ENCODE measurements around the gene FMN2. TPM values are rescaled to one million over a fixed set of nuclear protein-coding genes. Genes with fewer than 3 reads are reported as not detected.

FMN2 gene
- total RNA-seq, 1 donor from 2014 or later, result 1.7 TPM

DNA sequence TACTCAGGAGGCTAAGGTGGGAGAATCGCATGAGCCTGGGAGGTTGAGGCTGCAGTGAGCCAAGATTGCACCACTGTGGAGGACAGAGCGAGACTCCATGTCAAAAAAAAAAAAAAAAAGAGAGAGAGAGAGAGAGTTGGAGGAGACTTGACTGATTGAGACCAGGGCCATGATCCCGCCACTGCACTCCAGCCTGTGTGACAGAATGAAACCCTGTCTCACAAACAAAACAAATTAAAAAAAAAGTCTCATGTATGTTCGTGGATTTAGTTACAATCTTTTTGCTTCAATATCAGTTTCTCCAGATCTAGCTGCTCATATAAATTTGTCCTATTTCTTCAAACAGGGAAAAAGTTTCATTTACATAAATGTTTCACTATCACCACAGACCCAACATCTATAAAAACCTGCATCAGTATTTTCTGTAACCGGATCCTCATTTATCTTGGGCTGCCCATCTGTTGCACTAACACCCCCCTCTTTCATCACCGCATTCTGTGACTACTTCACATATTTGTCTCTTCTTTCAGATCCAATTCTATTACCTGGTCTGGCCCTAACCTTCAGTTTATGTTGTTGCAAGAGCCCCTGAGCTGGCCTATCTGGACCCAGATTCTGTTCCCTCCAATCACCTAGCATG is 393.2 kb downstream of the FMN2 start:
- no peak overlapping the region for H3K27ac ChIP-seq
- no peaks in the 10 kb centered on the region for H3K79me2 ChIP-seq (ENCODE audit: low read depth)
- no peak overlapping the region for H3K4me2 ChIP-seq
- H3K9me3 ChIP-seq (ENCODE audit: low read depth), result no peaks in the 10 kb centered on the region
- DNase-seq (ENCODE audit: low spot score), result no peak
- H3F3A ChIP-seq (ENCODE audit: low read depth), result no peaks in the 10 kb centered on the region
- no peak overlapping the region for H3K27ac Mint-ChIP-seq
- H3K36me3 ChIP-seq, result no peaks in the 10 kb centered on the region
- no peaks in the 10 kb centered on the region for H4K20me1 ChIP-seq (ENCODE audit: low read depth)
- peaks cover 2% of the 10 kb centered on the region for H3K27me3 Mint-ChIP-seq (ENCODE audit: insufficient read depth, low read depth)
- H3K4me1 Mint-ChIP-seq, result no peaks in the 10 kb centered on the region
- H2AFZ ChIP-seq (replicated peaks), result no peak overlapping the region
- TF ChIP-seq, protein P1, sequence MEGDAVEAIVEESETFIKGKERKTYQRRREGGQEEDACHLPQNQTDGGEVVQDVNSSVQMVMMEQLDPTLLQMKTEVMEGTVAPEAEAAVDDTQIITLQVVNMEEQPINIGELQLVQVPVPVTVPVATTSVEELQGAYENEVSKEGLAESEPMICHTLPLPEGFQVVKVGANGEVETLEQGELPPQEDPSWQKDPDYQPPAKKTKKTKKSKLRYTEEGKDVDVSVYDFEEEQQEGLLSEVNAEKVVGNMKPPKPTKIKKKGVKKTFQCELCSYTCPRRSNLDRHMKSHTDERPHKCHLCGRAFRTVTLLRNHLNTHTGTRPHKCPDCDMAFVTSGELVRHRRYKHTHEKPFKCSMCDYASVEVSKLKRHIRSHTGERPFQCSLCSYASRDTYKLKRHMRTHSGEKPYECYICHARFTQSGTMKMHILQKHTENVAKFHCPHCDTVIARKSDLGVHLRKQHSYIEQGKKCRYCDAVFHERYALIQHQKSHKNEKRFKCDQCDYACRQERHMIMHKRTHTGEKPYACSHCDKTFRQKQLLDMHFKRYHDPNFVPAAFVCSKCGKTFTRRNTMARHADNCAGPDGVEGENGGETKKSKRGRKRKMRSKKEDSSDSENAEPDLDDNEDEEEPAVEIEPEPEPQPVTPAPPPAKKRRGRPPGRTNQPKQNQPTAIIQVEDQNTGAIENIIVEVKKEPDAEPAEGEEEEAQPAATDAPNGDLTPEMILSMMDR (IDR thresholded peaks at IDR 0.05), result no peak
- no peak for TF ChIP-seq EZH2phosphoT487 (IDR thresholded peaks at IDR 0.05)
- no peak for TF ChIP-seq EZH2 (IDR thresholded peaks at IDR 0.05)
- H3K4me1 ChIP-seq, result no peaks in the 10 kb centered on the region
- H3K4me3 Mint-ChIP-seq, result no peak overlapping the region
- H3K9ac ChIP-seq, result no peak overlapping the region
- H3K9me3 Mint-ChIP-seq, result no peaks in the 10 kb centered on the region
- no peaks in the 10 kb centered on the region for H3K36me3 Mint-ChIP-seq
- H3K27me3 ChIP-seq, result no peaks in the 10 kb centered on the region
- no peak overlapping the region for H3K4me3 ChIP-seq

DNA sequence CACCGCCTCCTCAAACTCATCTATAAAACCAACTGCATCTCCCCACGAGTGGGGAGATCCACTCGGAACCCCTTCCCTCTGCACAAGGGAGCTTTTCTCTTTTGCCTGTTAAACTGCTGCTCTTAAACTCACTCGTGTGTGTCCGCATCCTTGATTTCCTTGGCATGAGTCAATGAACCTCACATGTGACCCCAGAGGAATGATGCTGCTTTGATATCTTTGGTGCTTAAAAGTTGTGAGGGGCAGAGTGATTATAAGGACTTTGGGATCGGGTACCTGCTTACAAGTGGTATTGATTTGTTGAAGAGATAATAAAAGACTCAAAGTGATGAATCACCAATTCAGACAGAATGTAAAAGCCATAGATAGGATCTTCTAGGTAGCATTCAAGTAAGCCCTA is 394.9 kb downstream of the FMN2 start:
- Mint-ChIP-seq H3K27ac (no peak overlapping the region), H3K4me1 (no peaks in the 10 kb centered on the region), H3K36me3 (no peaks in the 10 kb centered on the region), H3K4me3 (no peak overlapping the region), H3K27me3 (ENCODE audit: insufficient read depth, low read depth) (peaks cover 2% of the 10 kb centered on the region), H3K9me3 (no peaks in the 10 kb centered on the region)
- no peaks in the 10 kb centered on the region for H3K36me3 ChIP-seq
- no peaks in the 10 kb centered on the region for H4K20me1 ChIP-seq (ENCODE audit: low read depth)
- no peak overlapping the region for H3K4me2 ChIP-seq
- no peak overlapping the region for H2AFZ ChIP-seq (replicated peaks)
- H3K4me1 ChIP-seq, result no peaks in the 10 kb centered on the region
- no peaks in the 10 kb centered on the region for H3K79me2 ChIP-seq (ENCODE audit: low read depth)
- no peak overlapping the region for H3K9ac ChIP-seq
- no peak for DNase-seq (ENCODE audit: low spot score)
- TF ChIP-seq EZH2phosphoT487 (IDR thresholded peaks at IDR 0.05) (no peak), EZH2 (IDR thresholded peaks at IDR 0.05) (no peak)
- TF ChIP-seq, protein P1 (IDR thresholded peaks at IDR 0.05), result no peak
- no peak overlapping the region for H3K4me3 ChIP-seq
- no peak overlapping the region for H3K27ac ChIP-seq
- H3F3A ChIP-seq (ENCODE audit: low read depth), result no peaks in the 10 kb centered on the region
- H3K9me3 ChIP-seq (ENCODE audit: low read depth), result no peaks in the 10 kb centered on the region
- H3K27me3 ChIP-seq, result peaks cover 8% of the 10 kb centered on the region

DNA sequence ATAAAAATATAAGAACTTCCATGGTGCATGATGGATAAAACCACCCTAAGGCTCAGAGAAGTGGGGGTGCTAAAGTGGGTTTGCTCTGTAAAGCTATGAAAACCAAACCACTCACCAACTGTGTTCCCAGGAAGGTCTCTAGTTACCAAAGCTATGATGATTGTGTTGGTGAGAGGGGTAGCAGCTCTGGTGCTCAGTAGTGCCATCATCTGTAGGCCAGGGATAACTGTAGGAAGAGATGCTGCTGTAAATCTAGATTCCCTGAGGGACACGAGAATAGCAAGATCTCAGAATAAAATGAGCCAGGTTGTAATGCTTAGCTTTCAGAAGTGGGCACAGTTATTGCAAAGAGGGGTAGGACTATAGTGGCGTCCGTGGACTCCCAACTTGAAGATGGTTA is 395.8 kb downstream of the FMN2 start:
- Histone ChIP-seq H3F3A (ENCODE audit: low read depth) (no peaks in the 10 kb centered on the region), H3K27me3 (peaks cover 17% of the 10 kb centered on the region), H2AFZ (replicated peaks) (no peak overlapping the region), H3K79me2 (ENCODE audit: low read depth) (no peaks in the 10 kb centered on the region), H3K9me3 (ENCODE audit: low read depth) (no peaks in the 10 kb centered on the region), H3K9ac (no peak overlapping the region), H4K20me1 (ENCODE audit: low read depth) (no peaks in the 10 kb centered on the region), H3K27ac (no peak overlapping the region), H3K36me3 (no peaks in the 10 kb centered on the region), H3K4me1 (no peaks in the 10 kb centered on the region), H3K4me3 (no peak overlapping the region), H3K4me2 (no peak overlapping the region)
- no peaks in the 10 kb centered on the region for H3K36me3 Mint-ChIP-seq
- no peak for DNase-seq (ENCODE audit: low spot score)
- no peaks in the 10 kb centered on the region for H3K4me1 Mint-ChIP-seq
- peaks cover 6% of the 10 kb centered on the region for H3K27me3 Mint-ChIP-seq (ENCODE audit: insufficient read depth, low read depth)
- no peak overlapping the region for H3K27ac Mint-ChIP-seq
- no peak overlapping the region for H3K4me3 Mint-ChIP-seq
- no peak for TF ChIP-seq EZH2 (IDR thresholded peaks at IDR 0.05)
- TF ChIP-seq, protein P1 (IDR thresholded peaks at IDR 0.05), result no peak
- no peak for TF ChIP-seq EZH2phosphoT487 (IDR thresholded peaks at IDR 0.05)
- H3K9me3 Mint-ChIP-seq, result peaks cover 7% of the 10 kb centered on the region
